SK-N-SH treated with all-trans-retinoic acid at 6 μM for 48 hours (cell line): ENCODE data around the gene KLHL6.
A peak's percentile ranks its signal among the peaks of the same experiment; 100 is the strongest.

ENCODE experiments used
- ESRRG ChIP-seq: fragments of 250-450 bp; sonication (Bioruptor Pico); IDR thresholded peaks from 2 replicates; pipeline ENCODE4 v1.6.1; 2021; ENCODE audit warnings: mild to moderate bottlenecking
- ISL1 ChIP-seq: fragments of 250-450 bp; sonication (Bioruptor Pico); IDR thresholded peaks from 2 replicates; pipeline ENCODE4 v2.1.2; 2022; ENCODE audit warnings: mild to moderate bottlenecking, moderate library complexity
- OSR1 ChIP-seq: fragments of 250-450 bp; sonication (Bioruptor Pico); IDR thresholded peaks from 2 replicates; pipeline ENCODE4 v1.8.0; 2022; ENCODE audit warnings: moderate library complexity, mild to moderate bottlenecking, inconsistent platforms
- PPARA ChIP-seq: fragments of 250-450 bp; sonication (Bioruptor Pico); IDR thresholded peaks from 2 replicates; pipeline ENCODE4 v1.5.0; 2020; ENCODE audit warnings: mild to moderate bottlenecking, borderline replicate concordance
- RARB ChIP-seq: fragments of 250-450 bp; sonication (Bioruptor Pico); IDR thresholded peaks from 2 replicates; pipeline ENCODE4 v1.8.0; 2021; ENCODE audit warnings: mild to moderate bottlenecking, moderate library complexity
- TOX ChIP-seq: fragments of 250-450 bp; sonication (Bioruptor Pico); IDR thresholded peaks from 2 replicates; pipeline ENCODE4 v1.8.0; 2021; ENCODE audit warnings: mild to moderate bottlenecking, moderate library complexity, borderline replicate concordance
- ZC3H10 ChIP-seq: fragments of 250-450 bp; sonication (Bioruptor Pico); IDR thresholded peaks from 2 replicates; pipeline ENCODE4 v1.5.1; 2021; ENCODE audit warnings: mild to moderate bottlenecking, moderate library complexity
- ZFP3 ChIP-seq: fragments of 250-450 bp; sonication (Bioruptor Pico); IDR thresholded peaks from 2 replicates; pipeline ENCODE4 v1.5.0; 2020; ENCODE audit warnings: mild to moderate bottlenecking, moderate library complexity
- ZFP30 ChIP-seq: fragments of 450-650 bp; formaldehyde crosslinking; IDR thresholded peaks from 2 replicates; pipeline ENCODE4 v1.5.0; 2022; ENCODE audit warnings: mild to moderate bottlenecking, moderate library complexity
- TF ChIP-seq, protein P1 (sequence below): fragments of 250-450 bp; sonication (Bioruptor Pico); IDR thresholded peaks from 2 replicates; pipeline ENCODE4 v1.8.0; 2021; ENCODE audit warnings: low read depth, mild to moderate bottlenecking, moderate library complexity, borderline replicate concordance
- TF ChIP-seq, protein P2 (sequence below): fragments of 250-450 bp; sonication (Bioruptor Pico); IDR thresholded peaks from 2 replicates; pipeline ENCODE4 v1.8.0; 2020; ENCODE audit warnings: mild to moderate bottlenecking, moderate library complexity, borderline replicate concordance
- TF ChIP-seq, protein P3 (sequence below): fragments of 250-450 bp; sonication (Bioruptor Pico); IDR thresholded peaks from 2 replicates; pipeline ENCODE4 v1.5.0; 2020; ENCODE audit warnings: mild to moderate bottlenecking, moderate library complexity

DNA sequence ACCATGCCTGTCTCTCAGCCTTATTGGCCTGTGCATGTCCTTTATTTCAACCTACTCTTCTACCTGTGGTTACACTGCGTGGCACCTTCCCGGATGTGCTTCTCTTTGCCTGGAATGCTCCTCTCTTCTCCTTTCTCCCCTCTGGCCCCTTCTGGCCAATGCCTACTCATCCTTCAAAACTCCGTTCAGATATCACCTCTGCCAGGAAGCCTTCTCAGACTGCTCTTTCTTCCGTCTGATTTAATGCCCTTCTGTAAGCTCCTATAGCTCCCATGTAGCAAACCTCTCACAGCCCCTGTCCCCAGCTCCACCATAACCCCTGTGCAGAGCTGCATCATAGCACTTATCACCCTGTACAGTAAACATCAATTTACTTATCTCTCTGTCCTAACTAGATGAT is 13.2 kb downstream of the KLHL6 start:
- TF ChIP-seq, protein P1, sequence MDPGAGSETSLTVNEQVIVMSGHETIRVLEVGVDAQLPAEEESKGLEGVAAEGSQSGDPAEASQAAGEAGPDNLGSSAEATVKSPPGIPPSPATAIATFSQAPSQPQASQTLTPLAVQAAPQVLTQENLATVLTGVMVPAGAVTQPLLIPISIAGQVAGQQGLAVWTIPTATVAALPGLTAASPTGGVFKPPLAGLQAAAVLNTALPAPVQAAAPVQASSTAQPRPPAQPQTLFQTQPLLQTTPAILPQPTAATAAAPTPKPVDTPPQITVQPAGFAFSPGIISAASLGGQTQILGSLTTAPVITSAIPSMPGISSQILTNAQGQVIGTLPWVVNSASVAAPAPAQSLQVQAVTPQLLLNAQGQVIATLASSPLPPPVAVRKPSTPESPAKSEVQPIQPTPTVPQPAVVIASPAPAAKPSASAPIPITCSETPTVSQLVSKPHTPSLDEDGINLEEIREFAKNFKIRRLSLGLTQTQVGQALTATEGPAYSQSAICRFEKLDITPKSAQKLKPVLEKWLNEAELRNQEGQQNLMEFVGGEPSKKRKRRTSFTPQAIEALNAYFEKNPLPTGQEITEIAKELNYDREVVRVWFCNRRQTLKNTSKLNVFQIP (CRISPR knock-in tag): no peak
- TF ChIP-seq, protein P2, sequence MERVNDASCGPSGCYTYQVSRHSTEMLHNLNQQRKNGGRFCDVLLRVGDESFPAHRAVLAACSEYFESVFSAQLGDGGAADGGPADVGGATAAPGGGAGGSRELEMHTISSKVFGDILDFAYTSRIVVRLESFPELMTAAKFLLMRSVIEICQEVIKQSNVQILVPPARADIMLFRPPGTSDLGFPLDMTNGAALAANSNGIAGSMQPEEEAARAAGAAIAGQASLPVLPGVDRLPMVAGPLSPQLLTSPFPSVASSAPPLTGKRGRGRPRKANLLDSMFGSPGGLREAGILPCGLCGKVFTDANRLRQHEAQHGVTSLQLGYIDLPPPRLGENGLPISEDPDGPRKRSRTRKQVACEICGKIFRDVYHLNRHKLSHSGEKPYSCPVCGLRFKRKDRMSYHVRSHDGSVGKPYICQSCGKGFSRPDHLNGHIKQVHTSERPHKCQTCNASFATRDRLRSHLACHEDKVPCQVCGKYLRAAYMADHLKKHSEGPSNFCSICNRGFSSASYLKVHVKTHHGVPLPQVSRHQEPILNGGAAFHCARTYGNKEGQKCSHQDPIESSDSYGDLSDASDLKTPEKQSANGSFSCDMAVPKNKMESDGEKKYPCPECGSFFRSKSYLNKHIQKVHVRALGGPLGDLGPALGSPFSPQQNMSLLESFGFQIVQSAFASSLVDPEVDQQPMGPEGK (CRISPR knock-in tag): no peak
- TF ChIP-seq, protein P3, sequence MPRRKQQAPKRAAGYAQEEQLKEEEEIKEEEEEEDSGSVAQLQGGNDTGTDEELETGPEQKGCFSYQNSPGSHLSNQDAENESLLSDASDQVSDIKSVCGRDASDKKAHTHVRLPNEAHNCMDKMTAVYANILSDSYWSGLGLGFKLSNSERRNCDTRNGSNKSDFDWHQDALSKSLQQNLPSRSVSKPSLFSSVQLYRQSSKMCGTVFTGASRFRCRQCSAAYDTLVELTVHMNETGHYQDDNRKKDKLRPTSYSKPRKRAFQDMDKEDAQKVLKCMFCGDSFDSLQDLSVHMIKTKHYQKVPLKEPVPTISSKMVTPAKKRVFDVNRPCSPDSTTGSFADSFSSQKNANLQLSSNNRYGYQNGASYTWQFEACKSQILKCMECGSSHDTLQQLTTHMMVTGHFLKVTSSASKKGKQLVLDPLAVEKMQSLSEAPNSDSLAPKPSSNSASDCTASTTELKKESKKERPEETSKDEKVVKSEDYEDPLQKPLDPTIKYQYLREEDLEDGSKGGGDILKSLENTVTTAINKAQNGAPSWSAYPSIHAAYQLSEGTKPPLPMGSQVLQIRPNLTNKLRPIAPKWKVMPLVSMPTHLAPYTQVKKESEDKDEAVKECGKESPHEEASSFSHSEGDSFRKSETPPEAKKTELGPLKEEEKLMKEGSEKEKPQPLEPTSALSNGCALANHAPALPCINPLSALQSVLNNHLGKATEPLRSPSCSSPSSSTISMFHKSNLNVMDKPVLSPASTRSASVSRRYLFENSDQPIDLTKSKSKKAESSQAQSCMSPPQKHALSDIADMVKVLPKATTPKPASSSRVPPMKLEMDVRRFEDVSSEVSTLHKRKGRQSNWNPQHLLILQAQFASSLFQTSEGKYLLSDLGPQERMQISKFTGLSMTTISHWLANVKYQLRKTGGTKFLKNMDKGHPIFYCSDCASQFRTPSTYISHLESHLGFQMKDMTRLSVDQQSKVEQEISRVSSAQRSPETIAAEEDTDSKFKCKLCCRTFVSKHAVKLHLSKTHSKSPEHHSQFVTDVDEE (CRISPR knock-in tag): no peak
- TF ChIP-seq ZFP3: peak; percentile 84; the same call in 1 of the 2 replicates
- no peak for TF ChIP-seq ZC3H10
- TF ChIP-seq ZFP30 (CRISPR knock-in tag): no peak
- no peak for TF ChIP-seq ESRRG (CRISPR knock-in tag)
- no peak for TF ChIP-seq TOX (CRISPR knock-in tag)
- no peak for TF ChIP-seq OSR1 (CRISPR knock-in tag)
- no peak for TF ChIP-seq ISL1
- no peak for TF ChIP-seq PPARA (CRISPR knock-in tag)
- TF ChIP-seq RARB (CRISPR knock-in tag): no peak
